IPS DF 19.7 (cell line): ENCODE results near the gene COL13A1.

ENCODE experiments used
- DNase-seq: peaks from one replicate; pipeline ENCODE4 v3.0.0-alpha.2; 2013; ENCODE audit warnings: low read depth, low spot score

The COL13A1 gene

DNA sequence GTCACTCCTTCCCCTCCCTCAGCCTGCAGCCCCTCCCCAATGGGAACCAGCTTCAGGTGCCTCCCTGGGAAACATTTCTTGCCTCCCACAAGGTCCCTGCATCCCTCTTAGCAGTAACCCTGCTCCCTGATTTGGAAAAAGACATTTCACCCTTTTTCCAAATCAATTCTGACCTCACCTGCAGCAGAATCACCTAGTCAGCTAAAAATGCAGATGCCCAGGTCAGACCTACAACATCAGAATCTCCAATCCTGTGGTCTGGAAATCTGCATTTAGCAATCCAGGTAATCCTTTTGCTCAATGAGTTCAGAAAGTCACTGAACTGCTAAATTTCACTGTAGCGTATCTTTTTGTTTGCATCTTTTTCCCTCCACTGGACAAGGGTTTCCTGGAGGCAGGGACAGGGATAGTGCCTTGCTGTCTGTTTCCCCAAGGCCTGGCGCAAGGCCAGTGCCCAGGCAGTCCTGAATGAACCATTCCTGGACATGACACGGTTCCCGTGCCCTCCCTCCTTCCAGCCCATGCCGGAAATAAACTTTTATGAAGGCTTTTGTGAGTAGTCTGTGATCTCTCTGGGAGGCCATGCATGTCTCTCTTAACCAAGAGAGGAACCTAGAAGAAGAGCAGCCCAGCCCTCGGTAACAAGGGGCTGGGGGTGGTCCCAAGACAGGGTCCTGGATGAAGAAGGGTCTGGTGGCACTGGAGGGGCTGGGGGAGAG, 44.0 kb downstream of the COL13A1 start:
- no peak for DNase-seq

GRCh38 chr10:69846293-69846921, 44.7 kb downstream of the COL13A1 start:
- DNase-seq = no peak

- DNase-seq = no peak
Measured at GRCh38 chr10:69847458-69847857, 45.8 kb downstream of the COL13A1 start.

- DNase-seq = no peak
Measured at GRCh38 chr10:69847883-69848282, 46.2 kb downstream of the COL13A1 start.

- no peak for DNase-seq
Measured at GRCh38 chr10:69848454-69848853, 46.7 kb downstream of the COL13A1 start.

- no peak for DNase-seq
Measured at GRCh38 chr10:69849825-69850224, 48.1 kb downstream of the COL13A1 start.

GRCh38 chr10:69850440-69850839, 48.7 kb downstream of the COL13A1 start:
- no peak for DNase-seq

GRCh38 chr10:69851306-69851705, 49.6 kb downstream of the COL13A1 start:
- DNase-seq = no peak

DNA sequence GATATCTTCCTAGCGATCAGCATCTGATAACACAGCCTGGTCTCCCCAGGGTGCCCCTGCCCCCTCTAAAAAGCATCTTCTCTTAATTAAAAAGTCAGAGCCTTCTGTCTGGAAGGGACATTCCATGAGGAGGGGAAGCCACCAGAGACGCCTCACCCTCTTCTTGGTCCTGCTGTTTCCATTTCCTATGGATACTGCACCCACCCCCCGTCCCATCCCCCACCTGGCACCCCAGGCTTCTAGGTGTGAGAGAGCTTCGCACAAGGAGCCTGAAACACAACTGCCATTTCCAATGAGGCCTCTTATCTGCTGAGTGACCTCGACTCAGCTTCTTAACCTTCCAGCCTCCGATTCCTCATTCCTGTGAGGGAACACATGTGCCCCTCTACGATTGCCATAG, 51.4 kb downstream of the COL13A1 start:
- DNase-seq = peak; percentile 40

DNA sequence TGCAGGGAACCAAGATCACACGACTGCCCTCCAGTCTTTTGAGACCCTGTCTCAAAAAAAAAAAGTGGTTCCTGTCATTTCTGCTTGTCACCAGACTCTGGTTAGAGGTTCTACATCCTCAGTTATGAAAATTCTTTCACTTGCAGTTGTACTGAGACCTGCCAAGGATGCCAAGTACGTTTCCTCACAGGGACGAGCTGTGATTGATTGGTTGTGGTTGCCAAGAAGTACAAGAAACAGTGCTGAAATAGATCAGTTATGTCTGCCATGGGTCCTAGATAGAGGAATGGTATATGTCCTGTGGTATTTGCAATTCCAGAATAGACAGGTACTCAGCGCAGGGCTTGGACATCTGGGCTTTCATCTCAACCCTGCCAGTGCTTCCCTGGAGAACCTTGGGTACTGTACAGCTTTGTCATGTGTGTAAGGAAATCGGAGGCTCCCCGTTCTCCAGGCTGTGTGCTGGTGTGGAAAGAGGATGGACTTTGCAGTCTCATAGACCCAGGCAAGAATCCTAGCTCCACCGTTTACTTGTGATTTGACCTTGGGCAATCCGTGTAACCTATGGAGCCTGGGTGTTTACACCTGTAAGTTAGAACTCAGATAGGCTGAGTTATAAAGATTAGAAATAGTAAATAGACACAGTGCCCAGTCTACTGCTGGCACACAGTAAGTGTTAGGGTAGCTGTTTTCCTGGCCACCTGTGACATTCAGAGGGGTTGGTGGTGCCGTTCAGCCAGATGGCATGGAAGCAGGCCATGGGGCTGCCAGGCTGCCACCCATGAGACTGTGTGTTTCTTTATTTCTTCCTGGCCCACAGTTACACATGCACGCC, 53.0 kb downstream of the COL13A1 start:
- DNase-seq = no peak

- no peak for DNase-seq
Measured at GRCh38 chr10:69855346-69856111, 53.8 kb downstream of the COL13A1 start.

DNA sequence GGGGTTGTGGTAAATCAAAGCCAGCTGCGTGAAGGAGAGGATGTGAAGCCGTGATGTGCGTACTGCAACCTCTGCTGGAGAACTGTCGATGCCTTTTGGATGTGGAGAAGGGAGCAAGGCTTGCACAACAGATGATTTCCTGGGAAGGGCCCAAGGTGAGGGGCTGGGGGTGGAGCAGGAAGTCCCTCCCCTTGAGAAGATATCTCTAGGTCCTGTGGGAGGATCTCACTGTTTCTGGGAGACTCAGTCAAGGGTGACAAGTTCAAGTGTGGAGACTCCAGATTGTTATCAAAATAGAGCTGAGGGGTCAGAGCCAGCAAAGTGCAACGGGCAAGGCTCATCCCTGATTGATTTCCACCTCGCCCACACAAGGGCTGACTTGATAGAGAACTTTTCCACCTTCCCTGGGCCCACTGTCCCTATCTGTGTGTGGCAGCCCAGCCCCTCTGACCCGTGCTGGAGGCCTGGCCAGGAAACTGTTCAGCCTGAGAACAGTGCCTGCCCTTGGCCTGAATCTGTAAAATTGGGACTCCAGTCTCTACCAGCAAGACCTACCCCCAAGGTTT, 55.0 kb downstream of the COL13A1 start:
- DNase-seq = no peak

DNA sequence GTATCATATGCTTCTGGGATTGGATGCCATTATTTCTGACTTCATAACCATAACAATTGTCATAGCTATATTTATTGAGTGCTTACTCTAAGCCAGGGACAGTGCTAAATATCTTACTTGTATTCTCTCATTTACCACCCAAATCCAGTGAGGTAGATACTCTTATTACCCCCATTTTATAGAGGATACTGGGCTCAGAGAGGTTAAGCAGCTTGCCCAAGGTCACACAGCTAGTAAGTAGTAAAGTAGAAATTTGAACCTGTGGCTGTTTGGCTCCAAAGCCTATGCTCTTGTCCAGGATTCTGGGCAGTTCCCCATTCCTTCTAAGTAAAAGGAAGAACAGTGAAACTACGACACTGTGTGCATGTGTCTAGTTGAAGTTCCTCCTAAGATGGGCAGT, 56.5 kb downstream of the COL13A1 start:
- DNase-seq = no peak

DNA sequence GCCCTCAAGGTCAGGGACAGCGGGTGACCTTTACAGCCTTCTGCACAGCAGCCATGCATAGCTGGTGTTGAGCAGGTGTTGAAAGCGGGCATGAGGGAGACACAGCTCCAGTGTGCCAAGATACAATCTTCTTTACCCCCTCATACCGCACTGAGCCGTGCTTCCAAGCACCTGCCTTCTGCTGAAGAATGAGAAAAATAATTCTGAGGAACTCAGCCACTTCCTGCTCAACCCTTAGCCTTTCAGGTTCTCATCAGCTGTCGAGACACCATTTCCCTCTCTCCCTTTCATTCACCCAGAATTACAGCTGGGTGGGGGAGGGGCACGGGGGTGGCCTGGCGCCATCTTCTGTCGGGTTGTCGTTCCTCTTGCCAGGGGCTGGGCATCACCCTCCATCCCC, 58.6 kb downstream of the COL13A1 start:
- no peak for DNase-seq

GRCh38 chr10:69861251-69862240, 59.8 kb downstream of the COL13A1 start:
- no peak for DNase-seq

GRCh38 chr10:69862882-69863530, 61.3 kb downstream of the COL13A1 start:
- DNase-seq = no peak

- DNase-seq = no peak
Measured at GRCh38 chr10:69863580-69863979, 61.9 kb downstream of the COL13A1 start.

- DNase-seq = no peak
Measured at GRCh38 chr10:69864321-69864720, 62.6 kb downstream of the COL13A1 start.

DNA sequence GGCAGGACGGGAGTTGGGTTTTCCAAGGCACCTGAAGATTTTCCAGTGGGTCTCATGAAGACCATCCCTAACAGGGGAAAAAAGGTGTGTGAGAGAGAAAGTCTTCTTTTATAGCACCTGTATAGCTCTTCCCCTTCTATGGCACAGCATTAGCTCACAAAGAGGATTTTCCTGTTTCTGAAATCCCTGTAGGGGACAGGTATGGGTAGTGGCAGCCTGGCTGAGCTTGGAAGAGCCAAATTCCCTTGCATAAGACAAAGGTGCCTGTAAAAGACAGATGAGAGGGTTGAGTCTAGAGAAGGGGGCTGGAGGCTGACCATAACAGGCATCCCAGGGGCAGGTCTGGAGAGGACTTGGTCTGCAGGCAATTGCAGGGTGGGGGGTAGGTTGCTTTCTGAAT, 63.7 kb downstream of the COL13A1 start:
- DNase-seq = no peak

- no peak for DNase-seq
Measured at GRCh38 chr10:69866246-69866687, 64.6 kb downstream of the COL13A1 start.
